ENCODE data around the gene BSG.

DNA sequence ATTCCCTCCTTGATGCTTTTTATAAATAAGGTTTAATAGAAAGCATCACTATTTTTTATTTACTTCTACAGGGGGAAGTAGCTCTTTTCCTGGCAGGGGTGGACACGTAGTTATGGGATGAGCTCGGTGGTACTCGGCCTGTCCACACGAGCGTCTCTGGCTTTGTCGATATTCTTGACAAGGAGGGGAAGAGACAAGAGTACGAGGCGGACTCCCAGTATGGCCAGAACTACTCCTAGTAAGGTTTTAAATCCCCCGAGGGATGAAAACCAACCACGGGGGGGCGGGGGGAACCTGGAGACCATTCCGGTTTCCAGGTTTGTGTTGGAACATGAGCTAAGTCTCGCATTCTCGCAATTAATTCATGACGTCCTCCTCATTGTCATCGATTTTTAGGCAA lies 5.6 kb upstream of the BSG start:
- TF ChIP-seq POLR2A (IDR thresholded peaks at IDR 0.05; ENCODE audit: low read depth, low read length) = no peak
- TF ChIP-seq TAF1 (IDR thresholded peaks at IDR 0.05; ENCODE audit: low read depth, low read length) = no peak

Data from GM12891 (cell line).